Left ventricle myocardium inferior (tissue), 1 donor: ENCODE measurements around the gene ZNF804B. TPM values are rescaled to one million over a fixed set of nuclear protein-coding genes. Genes with fewer than 3 reads are reported as not detected.

ENCODE experiments used
- DNase-seq: peaks from one replicate; pipeline ENCODE4 v3.0.0-alpha.2; 2020
- H3K27ac ChIP-seq: fragments of 200-600 bp; replicated peaks from 2 replicates; pipeline ENCODE4 v1.8.0; 2021
- H3K27me3 ChIP-seq: fragments of 200-600 bp; 2 replicates; pipeline ENCODE4 v1.8.0; 2021; ENCODE audit warnings: low read depth
- H3K36me3 ChIP-seq: fragments of 200-600 bp; 2 replicates; pipeline ENCODE4 v1.8.0; 2021
- H3K4me1 ChIP-seq: fragments of 200-600 bp; 2 replicates; pipeline ENCODE4 v1.8.0; 2021
- H3K4me3 ChIP-seq: fragments of 200-600 bp; 2 replicates; pipeline ENCODE4 v1.8.0; 2021; ENCODE audit warnings: mild to moderate bottlenecking, moderate library complexity
- H3K9me3 ChIP-seq: fragments of 200-600 bp; replicated peaks from 2 replicates; pipeline ENCODE4 v1.8.0; 2021
- CTCF ChIP-seq: fragments of 200-600 bp; IDR thresholded peaks from 2 replicates; pipeline ENCODE4 v1.8.0; 2021; ENCODE audit warnings: antibody characterized with exemption, mild to moderate bottlenecking, borderline replicate concordance
- intact Hi-C: fragments of 100-400 bp; cut with micrococcal nuclease; formaldehyde crosslinking; loops from one replicate; pipeline ENCODE4 v1.11.0; 2022
- total RNA-seq: library from RNA; stranded (reverse); fragmentation: NEBNext Ultra II Directional; extraction: Animal tissue kit (Norgen Biotek cat#: 25700); gene quantifications from one replicate; pipeline ENCODE4 v1.2.1, GENCODE V29; 2021
- donor health status: DM: no; HTN: yes; CAD: no; lungs with severe emphysema.

The ZNF804B gene
- total RNA-seq, 1 donor from 2014 or later: not detected

GRCh38 chr7:89067048-89067447, 307.5 kb downstream of the ZNF804B start:
- no peak for DNase-seq
- no peaks in the 10 kb centered on the region for H3K27me3 ChIP-seq
- no peaks in the 10 kb centered on the region for H3K36me3 ChIP-seq
- H3K9me3 ChIP-seq: peaks cover 2% of the 10 kb centered on the region
- H3K4me1 ChIP-seq: no peaks in the 10 kb centered on the region
- no peak for TF ChIP-seq CTCF
- no peak overlapping the region for H3K27ac ChIP-seq
- no peak overlapping the region for H3K4me3 ChIP-seq
- intact Hi-C loops: no loop called here

GRCh38 chr7:89072081-89072480, 312.6 kb downstream of the ZNF804B start:
- Histone ChIP-seq H3K4me1 (no peaks in the 10 kb centered on the region), H3K27me3 (no peaks in the 10 kb centered on the region), H3K27ac (no peak overlapping the region), H3K9me3 (no peaks in the 10 kb centered on the region), H3K36me3 (no peaks in the 10 kb centered on the region), H3K4me3 (no peak overlapping the region)
- DNase-seq: no peak
- no peak for TF ChIP-seq CTCF
- intact Hi-C loops: no loop called here

GRCh38 chr7:89073776-89074175, 314.3 kb downstream of the ZNF804B start:
- H3K9me3 ChIP-seq: no peaks in the 10 kb centered on the region
- intact Hi-C loops: no loop called here
- DNase-seq: no peak
- TF ChIP-seq CTCF: no peak
- H3K27me3 ChIP-seq: no peaks in the 10 kb centered on the region
- no peak overlapping the region for H3K4me3 ChIP-seq
- no peaks in the 10 kb centered on the region for H3K36me3 ChIP-seq
- no peak overlapping the region for H3K27ac ChIP-seq
- no peaks in the 10 kb centered on the region for H3K4me1 ChIP-seq

- H3K9me3 ChIP-seq: no peaks in the 10 kb centered on the region
- TF ChIP-seq CTCF: no peak
- H3K4me3 ChIP-seq: no peak overlapping the region
- H3K27ac ChIP-seq: no peak overlapping the region
- no peaks in the 10 kb centered on the region for H3K4me1 ChIP-seq
- H3K36me3 ChIP-seq: no peaks in the 10 kb centered on the region
- no peaks in the 10 kb centered on the region for H3K27me3 ChIP-seq
- intact Hi-C loops: no loop called here
- no peak for DNase-seq
These were observed 318.5 kb downstream of the ZNF804B start for GRCh38 chr7:89077992-89078391.

- intact Hi-C loops: no loop called here
- Histone ChIP-seq H3K27me3 (no peaks in the 10 kb centered on the region), H3K36me3 (no peaks in the 10 kb centered on the region), H3K27ac (no peak overlapping the region), H3K9me3 (no peaks in the 10 kb centered on the region), H3K4me1 (no peaks in the 10 kb centered on the region), H3K4me3 (no peak overlapping the region)
- TF ChIP-seq CTCF: no peak
- DNase-seq: no peak
These were observed 326.1 kb downstream of the ZNF804B start for GRCh38 chr7:89085580-89085979.

GRCh38 chr7:89091550-89091949, 332.1 kb downstream of the ZNF804B start:
- Histone ChIP-seq H3K27ac (no peak overlapping the region), H3K4me3 (no peak overlapping the region), H3K9me3 (peaks cover 3% of the 10 kb centered on the region), H3K27me3 (no peaks in the 10 kb centered on the region), H3K4me1 (no peaks in the 10 kb centered on the region), H3K36me3 (no peaks in the 10 kb centered on the region)
- intact Hi-C loops: no loop called here
- no peak for DNase-seq
- TF ChIP-seq CTCF: no peak
